Trophoblast cell (in vitro differentiated cells and primary cell): Measurements from ENCODE around the gene BMP2.

Source experiments
- DNase-seq, 2 donors: peaks; one replicate each; pipeline ENCODE4 v3.0.0-alpha.2; 2016
- H2AFZ ChIP-seq: 2 replicates; pipeline ENCODE4 v1.6.1; 2013; ENCODE audit warnings: low read length, moderate library complexity, mild to moderate bottlenecking; ENCODE audit not compliant: insufficient read depth, poor library complexity
- H2AK5ac ChIP-seq: 2 replicates; pipeline ENCODE4 v1.6.1; 2013; ENCODE audit warnings: mild to moderate bottlenecking, low read length
- H2BK120ac ChIP-seq: 2 replicates; pipeline ENCODE4 v1.6.1; 2013; ENCODE audit warnings: low read length, mild to moderate bottlenecking, moderate library complexity; ENCODE audit not compliant: insufficient read depth, poor library complexity
- H2BK12ac ChIP-seq: 2 replicates; pipeline ENCODE4 v1.6.1; 2013; ENCODE audit warnings: mild to moderate bottlenecking, low read length, moderate library complexity
- H2BK5ac ChIP-seq: 2 replicates; pipeline ENCODE4 v1.6.1; 2013; ENCODE audit warnings: low read length, low read depth, moderate library complexity, mild to moderate bottlenecking; ENCODE audit not compliant: poor library complexity
- H3K14ac ChIP-seq: 2 replicates; pipeline ENCODE4 v1.6.1; 2013; ENCODE audit warnings: mild to moderate bottlenecking, low read length
- H3K18ac ChIP-seq: 2 replicates; pipeline ENCODE4 v1.6.1; 2013; ENCODE audit warnings: mild to moderate bottlenecking, low read length
- H3K23ac ChIP-seq: 2 replicates; pipeline ENCODE4 v1.6.1; 2013; ENCODE audit warnings: low read length
- H3K27ac ChIP-seq: 2 replicates; pipeline ENCODE4 v1.5.1; 2013; ENCODE audit warnings: low read depth, mild to moderate bottlenecking, inconsistent platforms, low read length, moderate library complexity
- H3K27me3 ChIP-seq: 2 replicates; pipeline ENCODE4 v1.6.1; 2013; ENCODE audit warnings: inconsistent platforms, mild to moderate bottlenecking, low read length, moderate library complexity; ENCODE audit not compliant: insufficient read depth
- H3K36me3 ChIP-seq, 2 experiments: 1 replicate in 1 of 2; 2 replicates in 1 of 2; pipeline ENCODE4 v1.6.1; 2013; ENCODE audit warnings: low read length in 2 of 2, mild to moderate bottlenecking in 2 of 2, moderate library complexity in 1 of 2; ENCODE audit not compliant: insufficient read depth in 2 of 2, control insufficient read depth in 1 of 2
- H3K4ac ChIP-seq: 2 replicates; pipeline ENCODE4 v1.6.1; 2013; ENCODE audit warnings: low read depth, mild to moderate bottlenecking, low read length, moderate library complexity
- H3K4me1 ChIP-seq, 2 experiments: 1 replicate in 1 of 2; 2 replicates in 1 of 2; pipeline ENCODE4 v1.6.1; 2013; ENCODE audit warnings: low read length in 2 of 2, mild to moderate bottlenecking in 2 of 2, moderate library complexity in 1 of 2; ENCODE audit not compliant: insufficient read depth in 2 of 2, control insufficient read depth in 1 of 2
- H3K4me2 ChIP-seq: 2 replicates; pipeline ENCODE4 v1.6.1; 2013; ENCODE audit warnings: inconsistent platforms, mild to moderate bottlenecking, low read length, moderate library complexity
- H3K4me3 ChIP-seq: 2 replicates; pipeline ENCODE4 v1.5.1; 2013; ENCODE audit warnings: mild to moderate bottlenecking, low read depth, low read length, inconsistent platforms
- H3K79me1 ChIP-seq: one replicate; pipeline ENCODE4 v1.6.1; 2013; ENCODE audit warnings: low read length
- H3K79me2 ChIP-seq: 2 replicates; pipeline ENCODE4 v1.6.1; 2013; ENCODE audit warnings: low read length, mild to moderate bottlenecking; ENCODE audit not compliant: control insufficient read depth, insufficient read depth, poor library complexity
- H3K9ac ChIP-seq: 2 replicates; pipeline ENCODE4 v1.6.1; 2013; ENCODE audit warnings: mild to moderate bottlenecking, low read length
- H3K9me3 ChIP-seq: 2 replicates; pipeline ENCODE4 v1.6.1; 2013; ENCODE audit warnings: low read depth, mild to moderate bottlenecking, control low read depth, inconsistent platforms, low read length; ENCODE audit not compliant: insufficient read depth
- H4K12ac ChIP-seq: 2 replicates; pipeline ENCODE4 v1.6.1; 2013; ENCODE audit warnings: low read depth, mild to moderate bottlenecking, low read length, moderate library complexity
- H4K8ac ChIP-seq: 2 replicates; pipeline ENCODE4 v1.6.1; 2013; ENCODE audit warnings: low read depth, mild to moderate bottlenecking, low read length, moderate library complexity
- H4K91ac ChIP-seq: one replicate; pipeline ENCODE4 v1.6.1; 2013; ENCODE audit warnings: low read depth, mild to moderate bottlenecking, low read length, moderate library complexity
- WGBS: extraction: QIAGEN DNeasy Blood & Tissue Kit; methylation state at CpG from one replicate; pipeline ENCODE4 v1.1.7; 2013; ENCODE audit warnings: missing lambda C conversion rate; ENCODE audit not compliant: insufficient read length, insufficient coverage; ENCODE audit errors: extremely low coverage; 5-methylcytosine and 5-hydroxymethylcytosine counted together

BMP2 gene

DNA sequence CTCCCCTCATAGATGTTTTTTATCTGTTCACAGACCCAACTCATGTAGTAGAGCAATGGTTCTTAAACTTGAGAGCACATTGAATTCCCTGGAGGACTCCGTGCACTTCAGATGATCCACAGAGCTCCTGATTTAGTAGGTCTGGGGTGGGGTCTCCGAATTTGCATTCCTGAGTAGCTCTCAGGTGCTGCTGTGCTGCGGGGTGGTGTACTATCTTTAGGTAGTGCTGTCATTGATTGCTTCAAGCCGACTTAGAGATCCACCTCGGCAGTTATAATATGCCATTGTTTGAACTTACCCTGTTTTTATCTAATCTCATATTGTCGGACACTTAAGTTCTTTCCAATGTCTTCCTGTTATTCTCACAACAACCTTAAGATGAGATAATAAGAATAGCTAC lies 45.0 kb downstream of the BMP2 start:
- no peak overlapping the region for H2AK5ac ChIP-seq
- H2AFZ ChIP-seq, result no peak overlapping the region
- H3K4me2 ChIP-seq, result no peak overlapping the region
- H4K8ac ChIP-seq, result no peak overlapping the region
- DNase-seq, result no peak
- no peaks in the 10 kb centered on the region for H3K79me1 ChIP-seq
- no peaks in the 10 kb centered on the region for H3K79me2 ChIP-seq
- no peak overlapping the region for H3K4ac ChIP-seq
- H3K27ac ChIP-seq, result no peak overlapping the region
- no peak overlapping the region for H4K91ac ChIP-seq
- H4K12ac ChIP-seq, result no peak overlapping the region
- no peaks in the 10 kb centered on the region for H3K4me1 ChIP-seq
- H3K14ac ChIP-seq, result no peak overlapping the region
- H3K36me3 ChIP-seq, result no peaks in the 10 kb centered on the region
- H2BK12ac ChIP-seq, result no peak overlapping the region
- no peak overlapping the region for H3K18ac ChIP-seq
- H3K27me3 ChIP-seq, result no peaks in the 10 kb centered on the region
- no peak overlapping the region for H2BK120ac ChIP-seq
- H3K9ac ChIP-seq, result no peak overlapping the region
- no peaks in the 10 kb centered on the region for H3K9me3 ChIP-seq
- H3K23ac ChIP-seq, result no peak overlapping the region
- no peak overlapping the region for H3K4me3 ChIP-seq
- WGBS, result no CpG with 5 or more reads among the region's 6 CpGs
- H2BK5ac ChIP-seq, result no peak overlapping the region

GRCh38 chr20:6814945-6815344 lies 47.5 kb downstream of the BMP2 start:
- H4K12ac ChIP-seq, result no peak overlapping the region
- H3K4me2 ChIP-seq, result no peak overlapping the region
- no peaks in the 10 kb centered on the region for H3K36me3 ChIP-seq
- no peak overlapping the region for H2AK5ac ChIP-seq
- no peak overlapping the region for H2AFZ ChIP-seq
- no peaks in the 10 kb centered on the region for H3K79me2 ChIP-seq
- H2BK12ac ChIP-seq, result no peak overlapping the region
- H3K4me3 ChIP-seq, result no peak overlapping the region
- no CpG with 5 or more reads among the region's 4 CpGs for WGBS
- H3K23ac ChIP-seq, result no peak overlapping the region
- no peaks in the 10 kb centered on the region for H3K9me3 ChIP-seq
- no peak overlapping the region for H4K8ac ChIP-seq
- H3K4me1 ChIP-seq, result no peaks in the 10 kb centered on the region
- H3K79me1 ChIP-seq, result no peaks in the 10 kb centered on the region
- H3K4ac ChIP-seq, result no peak overlapping the region
- no peak overlapping the region for H3K14ac ChIP-seq
- no peak overlapping the region for H4K91ac ChIP-seq
- H3K9ac ChIP-seq, result no peak overlapping the region
- H2BK120ac ChIP-seq, result no peak overlapping the region
- H3K18ac ChIP-seq, result no peak overlapping the region
- no peak overlapping the region for H2BK5ac ChIP-seq
- no peak overlapping the region for H3K27ac ChIP-seq
- no peaks in the 10 kb centered on the region for H3K27me3 ChIP-seq
- no peak for DNase-seq

DNA sequence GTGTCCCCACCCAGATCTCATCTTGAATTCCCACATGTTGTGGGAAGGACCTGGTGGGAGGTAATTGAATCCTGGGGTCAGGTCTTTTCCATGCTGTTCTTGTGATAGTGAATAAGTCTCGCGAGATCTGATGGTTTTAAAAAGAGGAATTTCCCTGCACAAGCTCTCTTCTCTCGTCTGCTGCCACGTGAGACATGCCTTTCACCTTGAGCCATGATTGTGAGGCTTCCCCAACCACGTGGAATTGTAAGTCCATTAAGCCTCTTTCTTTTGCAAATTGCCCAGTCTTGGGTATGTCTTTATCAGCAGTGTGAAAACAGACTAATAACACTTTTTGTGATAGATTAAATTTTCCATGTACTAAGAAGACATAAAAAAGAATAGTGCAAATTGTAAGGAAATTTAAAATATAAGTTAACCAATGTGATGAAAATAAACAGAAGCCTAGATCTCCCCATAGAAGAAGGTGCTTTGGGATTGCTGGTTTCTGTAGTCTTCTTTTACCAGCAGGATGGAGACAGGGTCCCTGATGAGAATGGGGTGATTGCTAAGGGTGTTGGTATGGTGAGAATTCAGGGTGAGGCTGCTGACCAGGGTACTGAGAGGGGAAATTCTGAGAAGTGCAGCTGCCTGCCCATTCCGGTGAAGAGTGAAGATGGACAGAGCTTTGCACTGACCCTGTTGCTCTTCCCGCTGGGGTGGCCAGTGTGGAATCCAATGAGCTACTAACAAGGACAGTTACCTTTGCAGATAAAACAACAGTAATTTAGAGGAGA lies 50.7 kb downstream of the BMP2 start:
- no peak overlapping the region for H3K14ac ChIP-seq
- no CpG with 5 or more reads among the region's 7 CpGs for WGBS

DNA sequence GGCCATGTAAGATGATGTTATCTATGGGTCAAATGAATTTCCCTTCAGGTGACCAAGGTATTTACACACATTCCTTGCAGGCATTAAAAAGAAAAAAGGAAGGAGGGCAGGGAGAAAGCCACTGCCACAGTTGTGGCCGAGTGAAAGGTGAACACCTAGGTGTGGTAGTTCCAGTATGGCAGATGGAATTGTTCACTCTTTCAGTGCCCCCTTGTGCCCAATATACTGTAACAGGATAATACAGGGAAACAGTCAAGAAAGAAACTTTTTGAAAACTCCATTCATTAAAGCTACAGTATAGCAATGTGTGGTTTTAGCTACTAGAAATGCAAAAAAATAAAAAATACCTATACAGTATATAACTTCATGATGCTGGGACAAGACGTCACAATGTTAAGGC lies 52.1 kb downstream of the BMP2 start:
- H4K8ac ChIP-seq, result no peak overlapping the region
- H2AK5ac ChIP-seq, result no peak overlapping the region
- H2BK12ac ChIP-seq, result no peak overlapping the region
- no peak overlapping the region for H3K4ac ChIP-seq
- H2AFZ ChIP-seq, result no peak overlapping the region
- H3K9me3 ChIP-seq, result no peaks in the 10 kb centered on the region
- no peaks in the 10 kb centered on the region for H3K27me3 ChIP-seq
- no peak overlapping the region for H3K4me3 ChIP-seq
- no peak overlapping the region for H3K14ac ChIP-seq
- no peaks in the 10 kb centered on the region for H3K79me1 ChIP-seq
- H3K18ac ChIP-seq, result no peak overlapping the region
- H3K79me2 ChIP-seq, result no peaks in the 10 kb centered on the region
- H2BK120ac ChIP-seq, result no peak overlapping the region
- no peak overlapping the region for H3K9ac ChIP-seq
- no peak overlapping the region for H2BK5ac ChIP-seq
- no peak overlapping the region for H3K27ac ChIP-seq
- H3K4me1 ChIP-seq, result no peaks in the 10 kb centered on the region
- no peak overlapping the region for H4K91ac ChIP-seq
- H4K12ac ChIP-seq, result no peak overlapping the region
- H3K4me2 ChIP-seq, result no peak overlapping the region
- WGBS, result no CpG with 5 or more reads among the region's 2 CpGs
- no peaks in the 10 kb centered on the region for H3K36me3 ChIP-seq
- DNase-seq, result no peak
- H3K23ac ChIP-seq, result no peak overlapping the region

More for the DNA sequence above, 50.7 kb downstream of the BMP2 start:
- Histone ChIP-seq H4K8ac (no peak overlapping the region), H3K4me2 (no peak overlapping the region), H3K4me1 (no peaks in the 10 kb centered on the region), H3K36me3 (no peaks in the 10 kb centered on the region), H3K4ac (no peak overlapping the region), H4K91ac (no peak overlapping the region), H3K9ac (no peak overlapping the region), H2AFZ (no peak overlapping the region), H2AK5ac (no peak overlapping the region), H3K79me1 (no peaks in the 10 kb centered on the region), H3K4me3 (no peak overlapping the region), H3K27me3 (no peaks in the 10 kb centered on the region), H2BK5ac (no peak overlapping the region), H4K12ac (no peak overlapping the region), H3K18ac (no peak overlapping the region), H2BK12ac (no peak overlapping the region), H3K9me3 (no peaks in the 10 kb centered on the region), H2BK120ac (no peak overlapping the region), H3K27ac (no peak overlapping the region), H3K23ac (no peak overlapping the region), H3K79me2 (no peaks in the 10 kb centered on the region)
- DNase-seq, result no peak
